Measurements from ENCODE around the gene NPY. TPM values are rescaled to one million over a fixed set of nuclear protein-coding genes. Genes with fewer than 3 reads are reported as not detected.

NPY gene
- polyA plus RNA-seq, 4 donors = 1.6 to 96.4 (median 7.2) TPM

- no peak for FAIRE-seq
- no peak overlapping the region for H3K4me3 ChIP-seq (ENCODE audit: low read depth in 1 of 3, low read length in 3 of 3)
- 67 to 82% (median 79%) methylated on average over 6 of the region's 6 CpGs for WGBS, 3 donors
Observed at GRCh38 chr7:24318326-24318725, 34.3 kb downstream of the NPY start.

GRCh38 chr7:24319209-24319608 is 35.2 kb downstream of the NPY start:
- FAIRE-seq = no peak

More at GRCh38 chr7:24318326-24318725, 34.3 kb downstream of the NPY start:
- DNase-seq = no peak
- Histone ChIP-seq H3K27me3 (ENCODE audit: control insufficient read depth in 3 of 3, insufficient read depth in 3 of 3, low read length in 3 of 3) (no peaks in the 10 kb centered on the region), H3K27ac (ENCODE audit: low read depth in 1 of 3, low read length in 2 of 3) (no peak overlapping the region), H3K9me3 (ENCODE audit: control insufficient read depth in 2 of 2, insufficient read depth in 1 of 2, low read depth in 1 of 2, low read length in 1 of 2) (no peaks in the 10 kb centered on the region), H3K36me3 (ENCODE audit: control insufficient read depth in 3 of 3, insufficient read depth in 2 of 3, low read depth in 1 of 3, low read length in 3 of 3) (no peaks in the 10 kb centered on the region), H3K4me1 (ENCODE audit: control insufficient read depth in 3 of 3, insufficient read depth in 2 of 3, low read depth in 1 of 3, low read length in 2 of 3) (no peaks in the 10 kb centered on the region)

GRCh38 chr7:24323961-24324480 is 40.0 kb downstream of the NPY start:
- no peak overlapping the region for H3K27ac ChIP-seq (ENCODE audit: low read depth in 1 of 3, low read length in 2 of 3)
- DNase-seq (no peak), FAIRE-seq (no peak)
- 55 to 70% (median 62%) methylated on average over 3 of the region's 3 CpGs for WGBS, 3 donors
- H3K4me1 ChIP-seq (ENCODE audit: control insufficient read depth in 3 of 3, insufficient read depth in 2 of 3, low read depth in 1 of 3, low read length in 2 of 3) = no peaks in the 10 kb centered on the region
- no peaks in the 10 kb centered on the region for H3K36me3 ChIP-seq (ENCODE audit: control insufficient read depth in 3 of 3, insufficient read depth in 2 of 3, low read depth in 1 of 3, low read length in 3 of 3)
- no peak overlapping the region for H3K4me3 ChIP-seq (ENCODE audit: low read depth in 1 of 3, low read length in 3 of 3)
- no peaks in the 10 kb centered on the region for H3K27me3 ChIP-seq (ENCODE audit: control insufficient read depth in 3 of 3, insufficient read depth in 3 of 3, low read length in 3 of 3)
- no peaks in the 10 kb centered on the region for H3K9me3 ChIP-seq (ENCODE audit: control insufficient read depth in 2 of 2, insufficient read depth in 1 of 2, low read depth in 1 of 2, low read length in 1 of 2)

More at GRCh38 chr7:24319209-24319608, 35.2 kb downstream of the NPY start:
- Histone ChIP-seq H3K9me3 (ENCODE audit: control insufficient read depth in 2 of 2, insufficient read depth in 1 of 2, low read depth in 1 of 2, low read length in 1 of 2) (no peaks in the 10 kb centered on the region), H3K27me3 (ENCODE audit: control insufficient read depth in 3 of 3, insufficient read depth in 3 of 3, low read length in 3 of 3) (no peaks in the 10 kb centered on the region), H3K4me1 (ENCODE audit: control insufficient read depth in 3 of 3, insufficient read depth in 2 of 3, low read depth in 1 of 3, low read length in 2 of 3) (no peaks in the 10 kb centered on the region), H3K36me3 (ENCODE audit: control insufficient read depth in 3 of 3, insufficient read depth in 2 of 3, low read depth in 1 of 3, low read length in 3 of 3) (no peaks in the 10 kb centered on the region), H3K4me3 (ENCODE audit: low read depth in 1 of 3, low read length in 3 of 3) (no peak overlapping the region), H3K27ac (ENCODE audit: low read depth in 1 of 3, low read length in 2 of 3) (no peak overlapping the region)
- DNase-seq = no peak

DNA sequence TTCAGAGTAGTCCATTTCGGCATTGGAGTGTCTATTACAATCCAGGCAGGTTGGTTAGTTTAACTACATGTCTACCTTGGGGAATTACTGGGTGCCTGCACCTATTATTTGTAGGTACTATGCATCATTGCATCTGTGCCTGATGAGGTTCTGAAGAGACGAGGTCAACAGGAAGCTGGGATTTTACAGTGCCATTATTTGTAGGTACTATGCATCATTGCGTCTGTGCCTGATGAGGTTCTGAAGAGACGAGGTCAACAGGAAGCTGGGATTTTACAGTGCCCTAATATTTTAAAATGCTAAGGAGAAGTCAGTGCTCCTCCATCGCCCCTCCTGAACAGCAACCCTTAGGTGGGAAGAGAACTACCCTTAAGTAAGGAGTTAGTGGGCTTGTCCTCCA is 41.7 kb downstream of the NPY start:
- FAIRE-seq (no peak), DNase-seq (no peak)
- 82 to 92% (median 92%) methylated on average over 5 of the region's 5 CpGs for WGBS, 3 donors
- H3K4me3 ChIP-seq (ENCODE audit: low read depth in 1 of 3, low read length in 3 of 3) = no peak overlapping the region
- no peaks in the 10 kb centered on the region for H3K36me3 ChIP-seq (ENCODE audit: control insufficient read depth in 3 of 3, insufficient read depth in 2 of 3, low read depth in 1 of 3, low read length in 3 of 3)
- H3K27me3 ChIP-seq (ENCODE audit: control insufficient read depth in 3 of 3, insufficient read depth in 3 of 3, low read length in 3 of 3) = no peaks in the 10 kb centered on the region
- no peaks in the 10 kb centered on the region for H3K4me1 ChIP-seq (ENCODE audit: control insufficient read depth in 3 of 3, insufficient read depth in 2 of 3, low read depth in 1 of 3, low read length in 2 of 3)
- H3K9me3 ChIP-seq (ENCODE audit: control insufficient read depth in 2 of 2, insufficient read depth in 1 of 2, low read depth in 1 of 2, low read length in 1 of 2) = no peaks in the 10 kb centered on the region
- H3K27ac ChIP-seq (ENCODE audit: low read depth in 1 of 3, low read length in 2 of 3) = no peak overlapping the region

DNA sequence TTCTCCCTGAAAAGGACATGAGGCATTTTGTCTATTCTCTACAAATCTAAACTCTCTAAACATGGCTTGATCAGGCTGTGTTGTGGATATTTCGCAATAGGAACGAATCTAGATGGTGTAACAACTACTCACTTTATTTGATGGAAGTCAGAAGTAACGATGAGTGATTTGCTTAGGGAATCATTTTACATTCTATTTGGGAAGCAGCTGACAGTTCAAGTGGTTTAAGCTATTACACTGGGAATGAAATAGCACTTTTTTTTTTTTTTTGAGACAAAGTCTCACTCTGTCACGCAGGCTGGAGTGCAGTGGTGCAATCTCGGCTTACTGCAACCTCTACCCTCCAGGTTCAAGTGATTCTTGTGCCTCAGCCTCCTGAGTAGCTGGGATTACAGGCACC is 44.1 kb downstream of the NPY start:
- 73 to 88% (median 74%) methylated on average over 5 of the region's 5 CpGs for WGBS, 3 donors
- FAIRE-seq = no peak

DNA sequence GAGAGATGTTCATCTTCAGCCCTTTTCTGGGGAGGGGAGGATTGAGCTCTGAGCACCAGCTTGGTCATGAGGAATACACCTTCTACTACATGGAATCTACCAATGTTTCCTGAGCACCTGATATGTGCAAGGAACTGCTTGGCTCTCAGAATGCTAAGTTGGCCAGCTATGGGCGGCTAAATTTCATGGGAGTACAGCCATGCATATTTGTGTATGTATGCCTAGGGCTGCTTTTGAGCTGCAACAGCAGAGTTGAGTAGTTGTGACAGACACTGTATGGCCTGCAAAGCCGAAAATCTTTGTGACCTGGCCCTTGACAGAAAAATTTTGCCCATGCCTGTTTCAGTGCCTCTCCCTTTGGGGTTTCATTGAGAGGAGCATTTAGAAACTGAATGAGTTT is 44.9 kb downstream of the NPY start:
- no peak overlapping the region for H3K27ac ChIP-seq (ENCODE audit: low read depth in 1 of 3, low read length in 2 of 3)
- H3K4me1 ChIP-seq (ENCODE audit: control insufficient read depth in 3 of 3, insufficient read depth in 2 of 3, low read depth in 1 of 3, low read length in 2 of 3) = no peaks in the 10 kb centered on the region
- no peaks in the 10 kb centered on the region for H3K36me3 ChIP-seq (ENCODE audit: control insufficient read depth in 3 of 3, insufficient read depth in 2 of 3, low read depth in 1 of 3, low read length in 3 of 3)
- H3K9me3 ChIP-seq (ENCODE audit: control insufficient read depth in 2 of 2, insufficient read depth in 1 of 2, low read depth in 1 of 2, low read length in 1 of 2) = no peaks in the 10 kb centered on the region
- H3K4me3 ChIP-seq (ENCODE audit: low read depth in 1 of 3, low read length in 3 of 3) = no peak overlapping the region
- no peak for FAIRE-seq
- WGBS, 3 donors = 68 to 83% (median 77%) methylated on average over 2 of the region's 2 CpGs
- H3K27me3 ChIP-seq (ENCODE audit: control insufficient read depth in 3 of 3, insufficient read depth in 3 of 3, low read length in 3 of 3) = no peaks in the 10 kb centered on the region
- no peak for DNase-seq

More for the DNA sequence above, 44.1 kb downstream of the NPY start:
- H3K27me3 ChIP-seq (ENCODE audit: control insufficient read depth in 3 of 3, insufficient read depth in 3 of 3, low read length in 3 of 3) = no peaks in the 10 kb centered on the region
- no peaks in the 10 kb centered on the region for H3K36me3 ChIP-seq (ENCODE audit: control insufficient read depth in 3 of 3, insufficient read depth in 2 of 3, low read depth in 1 of 3, low read length in 3 of 3)
- H3K27ac ChIP-seq (ENCODE audit: low read depth in 1 of 3, low read length in 2 of 3) = no peak overlapping the region
- no peaks in the 10 kb centered on the region for H3K4me1 ChIP-seq (ENCODE audit: control insufficient read depth in 3 of 3, insufficient read depth in 2 of 3, low read depth in 1 of 3, low read length in 2 of 3)
- no peaks in the 10 kb centered on the region for H3K9me3 ChIP-seq (ENCODE audit: control insufficient read depth in 2 of 2, insufficient read depth in 1 of 2, low read depth in 1 of 2, low read length in 1 of 2)
- H3K4me3 ChIP-seq (ENCODE audit: low read depth in 1 of 3, low read length in 3 of 3) = no peak overlapping the region
- no peak for DNase-seq

GRCh38 chr7:24334012-24334411 is 50.0 kb downstream of the NPY start:
- DNase-seq (no peak), FAIRE-seq (no peak)
- 27 to 49% (median 40%) methylated on average over 2 of the region's 2 CpGs for WGBS, 3 donors
- no peak overlapping the region for H3K27ac ChIP-seq (ENCODE audit: low read depth in 1 of 3, low read length in 2 of 3)
- peaks cover 0 to 6% (median 4%) of the 10 kb centered on the region in 3 donors for H3K27me3 ChIP-seq (ENCODE audit: control insufficient read depth in 3 of 3, insufficient read depth in 3 of 3, low read length in 3 of 3)
- no peaks in the 10 kb centered on the region for H3K36me3 ChIP-seq (ENCODE audit: control insufficient read depth in 3 of 3, insufficient read depth in 2 of 3, low read depth in 1 of 3, low read length in 3 of 3)
- H3K4me3 ChIP-seq (ENCODE audit: low read depth in 1 of 3, low read length in 3 of 3) = no peak overlapping the region
- H3K4me1 ChIP-seq (ENCODE audit: control insufficient read depth in 3 of 3, insufficient read depth in 2 of 3, low read depth in 1 of 3, low read length in 2 of 3) = no peaks in the 10 kb centered on the region
- H3K9me3 ChIP-seq (ENCODE audit: control insufficient read depth in 2 of 2, insufficient read depth in 1 of 2, low read depth in 1 of 2, low read length in 1 of 2) = no peaks in the 10 kb centered on the region

DNA sequence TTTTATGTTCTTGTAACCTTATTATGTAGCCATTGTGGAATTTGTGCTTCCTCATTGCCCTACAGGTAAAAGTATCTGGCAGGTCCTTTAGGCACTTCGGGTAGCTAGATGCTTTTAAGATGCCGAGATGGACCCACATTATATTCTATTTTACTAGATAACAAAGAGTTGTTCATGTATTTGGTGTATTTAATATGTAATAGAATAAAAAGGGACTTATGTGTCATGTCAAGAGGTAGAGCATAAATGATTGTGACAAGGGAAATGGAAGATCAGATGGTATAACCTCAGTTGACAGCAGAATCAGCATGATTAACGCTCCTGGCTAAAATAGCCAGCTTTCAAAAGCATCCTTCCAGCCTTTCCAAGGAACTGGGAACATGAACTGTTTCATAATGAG is 50.6 kb downstream of the NPY start:
- no peak for DNase-seq
- FAIRE-seq = no peak
- H3K27ac ChIP-seq (ENCODE audit: low read depth in 1 of 3, low read length in 2 of 3) = no peak overlapping the region
- H3K4me3 ChIP-seq (ENCODE audit: low read depth in 1 of 3, low read length in 3 of 3) = no peak overlapping the region
- 87 to 91% (median 91%) methylated on average over 3 of the region's 3 CpGs for WGBS, 3 donors
- no peaks in the 10 kb centered on the region for H3K9me3 ChIP-seq (ENCODE audit: control insufficient read depth in 2 of 2, insufficient read depth in 1 of 2, low read depth in 1 of 2, low read length in 1 of 2)
- H3K4me1 ChIP-seq (ENCODE audit: control insufficient read depth in 3 of 3, insufficient read depth in 2 of 3, low read depth in 1 of 3, low read length in 2 of 3) = no peaks in the 10 kb centered on the region
- peaks cover 0 to 6% (median 4%) of the 10 kb centered on the region in 3 donors for H3K27me3 ChIP-seq (ENCODE audit: control insufficient read depth in 3 of 3, insufficient read depth in 3 of 3, low read length in 3 of 3)
- H3K36me3 ChIP-seq (ENCODE audit: control insufficient read depth in 3 of 3, insufficient read depth in 2 of 3, low read depth in 1 of 3, low read length in 3 of 3) = no peaks in the 10 kb centered on the region

GRCh38 chr7:24336461-24336860 is 52.5 kb downstream of the NPY start:
- FAIRE-seq (no peak), DNase-seq (peak in 1 of 2 donors; percentile 75)
- H3K27me3 ChIP-seq (ENCODE audit: control insufficient read depth in 3 of 3, insufficient read depth in 3 of 3, low read length in 3 of 3) = peaks cover 0 to 6% (median 4%) of the 10 kb centered on the region in 3 donors
- H3K4me1 ChIP-seq (ENCODE audit: control insufficient read depth in 3 of 3, insufficient read depth in 2 of 3, low read depth in 1 of 3, low read length in 2 of 3) = no peaks in the 10 kb centered on the region
- H3K9me3 ChIP-seq (ENCODE audit: control insufficient read depth in 2 of 2, insufficient read depth in 1 of 2, low read depth in 1 of 2, low read length in 1 of 2) = no peaks in the 10 kb centered on the region
- no peak overlapping the region for H3K4me3 ChIP-seq (ENCODE audit: low read depth in 1 of 3, low read length in 3 of 3)
- no peak overlapping the region for H3K27ac ChIP-seq (ENCODE audit: low read depth in 1 of 3, low read length in 2 of 3)
- WGBS, 3 donors = 27 to 54% (median 36%) methylated on average over 8 of the region's 8 CpGs
- H3K36me3 ChIP-seq (ENCODE audit: control insufficient read depth in 3 of 3, insufficient read depth in 2 of 3, low read depth in 1 of 3, low read length in 3 of 3) = no peaks in the 10 kb centered on the region

Measured in small intestine (tissue), 7 donors.